ENCODE data around the gene KLK13.

The KLK13 gene

DNA sequence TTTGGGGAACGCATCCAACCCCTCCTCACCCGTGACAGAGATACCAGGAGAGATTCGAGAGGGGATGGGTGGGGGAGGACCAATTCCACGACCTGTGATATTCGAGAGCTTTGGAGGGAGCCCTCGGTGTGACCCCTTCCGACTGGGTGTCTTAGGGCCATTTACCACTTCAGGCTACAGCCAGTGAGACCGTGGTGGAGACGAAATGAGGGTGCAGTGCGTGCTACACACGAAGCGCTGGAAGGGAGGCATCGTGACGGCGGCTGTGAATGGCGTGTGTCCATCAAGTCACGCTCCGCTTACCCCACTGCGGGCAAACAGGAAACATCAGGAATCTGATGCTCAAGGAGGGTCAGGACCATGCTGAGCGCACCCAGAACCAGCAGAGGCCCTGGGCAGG lies 32.9 kb upstream of the KLK13 start:
- TF ChIP-seq GATA2 (IDR thresholded peaks at IDR 0.05; ENCODE audit: low read depth, low read length) (no peak), GATA3 (IDR thresholded peaks at IDR 0.05; ENCODE audit: low read depth, low read length) (no peak)

DNA sequence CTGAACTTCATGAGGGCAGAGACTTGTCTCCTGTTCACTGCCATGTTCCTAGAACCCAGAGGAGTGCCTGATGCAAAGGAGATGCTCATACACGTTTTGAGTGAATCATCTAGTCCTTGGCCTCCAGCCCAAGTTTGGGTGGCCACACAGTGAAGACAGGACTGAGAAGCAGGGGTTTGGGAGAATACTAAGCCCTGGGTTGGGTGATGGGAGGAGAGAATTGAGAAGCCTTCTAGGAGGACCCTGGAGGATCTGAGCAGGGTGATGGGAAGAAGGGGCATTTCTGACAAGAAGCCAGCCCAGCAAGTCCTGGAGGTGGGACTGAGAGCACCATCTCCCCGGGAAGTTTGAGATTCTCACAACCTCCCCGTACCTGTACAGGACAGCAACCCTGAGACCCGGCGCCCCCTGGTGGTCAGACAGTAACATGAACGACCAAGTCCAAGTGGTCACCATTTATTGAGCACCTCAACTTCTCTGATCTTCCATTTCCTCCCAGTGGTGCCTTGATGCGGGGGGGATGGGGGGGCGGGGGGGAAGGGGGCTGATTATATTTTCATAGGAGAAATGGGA lies 32.4 kb upstream of the KLK13 start:
- TF ChIP-seq GATA2 (IDR thresholded peaks at IDR 0.05; ENCODE audit: low read depth, low read length) (no peak), GATA3 (IDR thresholded peaks at IDR 0.05; ENCODE audit: low read depth, low read length) (no peak)

DNA sequence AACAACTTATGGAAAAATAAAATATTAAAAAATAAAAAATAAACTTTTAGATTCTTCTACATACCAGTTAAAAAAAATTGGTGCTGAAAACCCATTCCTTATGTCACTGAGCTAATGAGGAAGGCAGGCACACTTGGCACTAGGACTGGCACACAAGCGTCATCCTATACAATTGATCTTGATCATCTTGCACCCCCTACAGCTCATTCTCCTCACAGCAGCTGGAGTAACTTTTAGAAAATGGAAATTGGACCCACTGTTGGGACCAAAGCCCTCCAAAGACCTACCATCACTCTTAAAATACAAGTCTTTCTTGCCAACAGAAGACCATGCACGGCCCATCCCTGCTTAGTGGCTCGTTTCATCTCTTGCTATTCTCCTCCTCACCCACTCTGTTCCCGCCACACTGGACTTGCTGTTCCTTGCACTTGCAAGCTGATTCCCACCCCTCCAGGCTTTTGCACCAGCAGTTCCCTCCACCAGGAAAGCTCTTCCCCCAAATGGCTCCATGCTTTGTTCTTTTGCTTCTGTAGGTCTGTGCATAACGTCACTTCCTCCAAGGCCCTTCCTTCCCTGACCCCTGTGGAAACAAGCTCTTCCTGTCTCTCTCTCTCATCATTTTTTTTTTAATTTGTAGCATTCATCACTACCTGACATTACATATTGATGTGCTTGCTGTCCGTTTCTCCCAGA lies 31.7 kb upstream of the KLK13 start:
- TF ChIP-seq GATA3 (IDR thresholded peaks at IDR 0.05; ENCODE audit: low read depth, low read length), result no peak
- TF ChIP-seq GATA2 (IDR thresholded peaks at IDR 0.05; ENCODE audit: low read depth, low read length), result no peak

DNA sequence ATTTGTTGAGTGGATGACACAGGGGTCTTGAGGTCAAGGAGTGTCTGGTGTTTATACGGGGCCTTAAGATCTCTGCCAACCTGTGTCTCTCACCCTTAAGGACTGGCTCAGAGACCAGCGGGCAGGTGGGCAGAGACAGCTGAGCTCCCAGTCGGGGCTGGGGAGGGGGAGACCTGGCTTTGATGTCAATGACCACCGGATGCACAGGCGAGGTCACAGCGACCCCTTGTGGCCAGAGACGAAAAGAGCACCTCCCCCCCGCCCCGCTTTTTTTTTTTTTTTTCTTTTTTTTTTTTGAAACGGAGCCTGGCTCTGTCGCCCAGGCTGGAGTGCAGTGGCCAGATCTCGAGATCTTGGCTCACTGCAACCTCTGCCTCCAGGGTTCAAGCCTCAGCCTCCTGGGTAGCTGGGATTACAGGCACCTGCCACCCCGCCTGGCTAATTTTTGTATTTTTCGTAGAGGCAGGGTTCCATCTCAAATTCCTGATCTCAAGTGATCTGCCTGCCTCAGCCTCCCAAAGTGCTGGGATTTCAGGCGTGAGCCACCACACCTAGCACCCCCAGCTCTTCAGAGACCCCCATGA lies 29.9 kb upstream of the KLK13 start:
- TF ChIP-seq GATA3 (IDR thresholded peaks at IDR 0.05; ENCODE audit: low read depth, low read length) (no peak), GATA2 (IDR thresholded peaks at IDR 0.05; ENCODE audit: low read depth, low read length) (no peak)

DNA sequence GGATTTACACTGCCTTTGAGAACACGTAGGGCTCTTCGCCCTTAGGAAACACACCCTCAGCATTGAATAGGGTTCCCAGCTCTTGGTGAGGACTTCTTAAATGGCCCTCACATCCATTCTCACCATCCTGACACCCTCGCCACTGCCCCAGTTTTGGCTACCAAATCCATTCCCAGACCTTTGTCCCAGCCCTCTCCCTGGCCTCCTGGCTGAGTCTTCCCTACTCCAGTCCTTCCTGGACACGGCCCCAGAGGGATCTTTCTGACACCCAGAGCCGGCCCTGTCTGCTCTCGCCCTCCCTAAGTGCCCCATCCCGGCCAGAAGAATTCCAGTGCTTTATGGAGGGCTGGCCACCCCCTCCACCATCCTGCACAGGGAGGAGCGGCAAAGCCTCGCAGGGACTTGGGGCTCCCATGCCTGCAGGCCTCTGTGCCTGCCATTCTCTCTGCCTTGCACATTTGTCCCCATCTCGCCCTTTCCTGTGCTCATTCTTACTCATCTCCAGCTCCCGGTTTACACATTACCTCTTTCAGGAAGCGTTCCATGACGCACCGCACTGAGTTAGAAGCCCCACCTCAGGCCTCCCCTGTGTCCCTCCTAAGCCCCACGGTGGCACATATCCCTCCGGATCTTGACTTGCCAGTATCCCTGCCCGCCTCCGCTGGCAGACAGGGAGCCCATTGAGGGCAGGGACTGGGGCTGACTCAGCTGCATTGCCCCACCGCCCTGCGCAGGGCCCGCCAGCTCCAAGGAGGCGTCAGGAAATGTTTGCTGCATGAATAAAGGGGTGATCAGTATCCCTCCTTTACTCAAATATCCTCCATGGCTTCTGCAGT lies 28.8 kb upstream of the KLK13 start:
- no peak for TF ChIP-seq GATA3 (IDR thresholded peaks at IDR 0.05; ENCODE audit: low read depth, low read length)
- TF ChIP-seq GATA2 (IDR thresholded peaks at IDR 0.05; ENCODE audit: low read depth, low read length), result no peak

DNA sequence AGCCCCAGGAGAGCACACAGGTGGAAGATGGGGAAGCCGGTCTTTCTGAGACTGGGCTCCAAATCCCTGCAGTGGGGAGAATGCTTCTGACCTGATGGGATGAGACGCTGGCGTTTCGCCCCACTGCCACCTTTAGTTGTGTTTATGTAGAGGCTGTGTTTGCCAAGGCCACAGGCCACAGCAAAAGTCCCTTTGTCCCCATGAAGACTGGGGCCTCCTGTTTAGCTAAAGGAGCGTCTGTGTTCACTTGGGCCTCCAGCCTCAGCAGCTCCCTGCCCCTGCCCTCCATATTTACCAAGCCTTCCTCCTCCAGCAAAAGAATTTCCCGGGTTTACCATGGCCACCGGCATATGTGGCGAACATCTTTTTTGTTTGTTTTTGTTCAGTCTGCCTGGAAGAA lies 28.2 kb upstream of the KLK13 start:
- TF ChIP-seq GATA3 (IDR thresholded peaks at IDR 0.05; ENCODE audit: low read depth, low read length) (no peak), GATA2 (IDR thresholded peaks at IDR 0.05; ENCODE audit: low read depth, low read length) (no peak)

DNA sequence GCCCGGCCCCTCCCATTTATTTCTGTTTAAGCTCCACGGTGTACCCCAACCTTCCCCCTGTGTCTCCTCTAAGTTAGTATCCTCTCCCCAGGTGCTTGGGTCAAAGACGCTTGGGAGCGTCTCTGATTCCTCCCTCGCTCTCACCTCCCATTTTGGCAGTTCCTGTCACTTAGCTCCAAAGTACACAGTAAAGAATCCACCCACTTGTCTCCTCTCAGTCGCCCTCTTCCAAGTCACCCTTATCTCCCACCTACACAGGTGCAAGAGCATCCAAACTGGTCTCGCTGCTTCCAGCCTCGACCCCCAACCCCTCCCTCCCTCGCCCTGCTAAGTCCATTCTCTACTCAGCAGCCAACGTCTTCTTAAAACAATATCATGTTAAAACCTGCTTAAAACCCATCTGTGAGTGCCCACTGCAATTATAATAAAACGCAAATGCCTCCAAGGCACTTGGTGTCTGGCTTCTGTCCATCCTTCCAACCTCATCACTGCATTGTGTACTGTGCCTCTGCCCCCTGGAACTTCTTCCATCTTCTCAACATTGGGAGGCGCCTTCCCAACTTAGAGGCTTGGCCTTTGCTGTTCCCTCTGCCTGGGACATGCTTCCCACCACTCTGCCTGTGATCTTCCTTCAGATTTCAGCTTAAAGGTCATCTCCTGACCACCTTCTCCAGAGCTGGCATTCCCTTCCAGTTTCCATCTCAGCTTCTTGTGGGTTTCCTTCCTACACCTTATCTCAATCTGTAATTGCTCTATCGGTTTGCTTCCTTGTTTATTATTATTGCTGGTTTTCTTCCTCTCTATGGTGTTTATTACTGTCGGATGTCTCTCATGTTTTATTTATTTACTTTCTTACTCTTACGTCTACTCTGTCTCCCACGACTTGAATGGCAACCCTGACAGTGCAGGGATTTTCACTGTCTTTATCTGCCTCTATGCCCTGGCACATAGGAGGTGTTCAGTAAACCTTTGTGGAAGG lies 27.3 kb upstream of the KLK13 start:
- TF ChIP-seq GATA3 (IDR thresholded peaks at IDR 0.05; ENCODE audit: low read depth, low read length) (no peak), GATA2 (IDR thresholded peaks at IDR 0.05; ENCODE audit: low read depth, low read length) (no peak)

DNA sequence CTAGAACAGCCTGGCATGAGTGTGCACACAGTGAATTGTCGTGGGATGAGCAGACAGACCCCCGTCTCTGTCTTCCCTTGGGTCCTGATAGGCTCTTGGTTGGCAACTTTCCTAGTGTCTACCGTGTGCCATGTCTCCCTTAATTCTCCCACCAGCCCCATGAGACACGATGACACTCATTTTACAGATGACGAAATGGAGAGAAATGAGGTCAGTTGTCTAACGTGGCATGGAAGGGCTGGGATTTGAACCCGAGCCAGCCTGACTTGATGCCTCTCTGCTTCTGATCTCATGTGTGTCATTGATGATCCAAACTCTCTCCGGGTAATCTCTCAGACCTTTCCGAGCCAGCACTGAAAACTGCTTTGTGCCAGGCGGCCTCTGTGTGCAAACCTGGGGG lies 26.2 kb upstream of the KLK13 start:
- TF ChIP-seq GATA2 (IDR thresholded peaks at IDR 0.05; ENCODE audit: low read depth, low read length) (no peak), GATA3 (IDR thresholded peaks at IDR 0.05; ENCODE audit: low read depth, low read length) (no peak)

DNA sequence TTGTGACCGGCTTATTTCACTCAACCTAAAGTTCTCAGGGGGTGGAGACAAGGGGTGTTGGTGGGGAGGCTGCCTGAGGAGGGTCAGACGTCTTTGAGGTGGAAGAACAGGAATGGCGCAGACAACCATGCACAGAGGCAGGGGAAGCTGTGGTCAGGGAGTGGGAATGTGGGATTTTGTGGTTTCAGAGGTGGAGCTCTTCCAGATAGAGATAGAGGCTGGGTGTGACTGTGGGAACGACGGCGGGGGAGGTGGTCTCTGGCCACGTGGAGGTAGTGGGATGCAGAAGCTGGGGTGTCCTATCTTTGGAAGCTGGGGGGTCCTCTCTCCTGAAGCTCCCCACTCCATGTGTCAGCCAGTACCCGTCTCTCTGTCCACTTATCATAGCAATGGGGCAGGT lies 25.6 kb upstream of the KLK13 start:
- TF ChIP-seq GATA2 (IDR thresholded peaks at IDR 0.05; ENCODE audit: low read depth, low read length) (no peak), GATA3 (IDR thresholded peaks at IDR 0.05; ENCODE audit: low read depth, low read length) (no peak)

DNA sequence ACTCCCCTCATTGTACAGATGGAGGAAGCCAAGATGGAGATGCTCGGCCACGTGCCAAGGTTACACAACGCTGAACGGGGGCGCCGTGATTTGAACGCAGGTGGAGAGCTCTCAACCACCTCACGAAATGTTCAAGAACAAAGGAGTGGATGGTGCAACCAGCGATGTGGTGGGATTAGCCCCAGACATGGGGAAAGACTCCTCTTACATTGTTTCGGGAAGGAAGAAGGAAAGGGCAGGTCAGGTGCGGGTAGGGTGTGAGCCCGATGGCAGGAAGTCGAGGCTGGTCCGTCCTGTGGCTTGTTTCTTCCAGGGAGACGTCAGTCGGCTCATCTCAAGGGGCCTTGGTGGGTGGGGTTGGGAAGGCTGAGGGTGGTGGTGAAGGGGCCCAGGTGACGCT lies 24.9 kb upstream of the KLK13 start:
- TF ChIP-seq GATA3 (IDR thresholded peaks at IDR 0.05; ENCODE audit: low read depth, low read length) (no peak), GATA2 (IDR thresholded peaks at IDR 0.05; ENCODE audit: low read depth, low read length) (no peak)

DNA sequence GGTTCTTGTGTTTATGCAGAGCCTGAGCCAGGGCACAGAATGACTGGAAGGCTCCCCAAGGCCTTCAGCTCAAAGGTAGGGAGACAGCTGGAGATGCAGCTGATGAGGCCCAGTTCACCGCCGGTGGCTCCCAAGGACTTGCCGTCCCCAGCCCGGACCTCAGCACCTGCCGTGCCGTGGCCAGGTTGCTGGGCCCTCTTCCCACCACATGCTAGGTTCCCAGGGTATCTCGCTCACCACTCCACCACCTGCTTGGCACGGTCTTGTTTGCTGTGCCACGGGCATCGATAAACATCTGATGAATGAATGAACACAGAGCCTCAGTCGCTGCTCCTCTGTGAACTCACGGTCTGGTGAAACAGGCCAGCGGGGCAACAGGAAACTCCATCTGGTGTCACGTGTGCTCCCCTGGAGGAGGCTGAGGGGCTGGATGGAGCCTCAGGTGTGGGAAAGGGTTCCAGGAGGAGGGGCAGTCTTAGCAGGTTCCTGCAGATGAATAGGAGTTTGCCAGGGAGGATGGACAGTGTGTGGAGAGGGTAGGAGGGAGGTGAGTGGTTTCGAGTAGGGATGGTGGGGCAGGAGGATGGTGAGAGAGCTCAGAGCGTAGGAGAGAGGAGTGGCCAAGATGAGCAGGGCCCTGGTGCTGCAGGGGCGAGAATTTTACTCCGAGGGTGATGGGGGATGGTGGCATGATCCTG lies 21.4 kb upstream of the KLK13 start:
- TF ChIP-seq GATA2 (IDR thresholded peaks at IDR 0.05; ENCODE audit: low read depth, low read length) (no peak), GATA3 (IDR thresholded peaks at IDR 0.05; ENCODE audit: low read depth, low read length) (no peak)

DNA sequence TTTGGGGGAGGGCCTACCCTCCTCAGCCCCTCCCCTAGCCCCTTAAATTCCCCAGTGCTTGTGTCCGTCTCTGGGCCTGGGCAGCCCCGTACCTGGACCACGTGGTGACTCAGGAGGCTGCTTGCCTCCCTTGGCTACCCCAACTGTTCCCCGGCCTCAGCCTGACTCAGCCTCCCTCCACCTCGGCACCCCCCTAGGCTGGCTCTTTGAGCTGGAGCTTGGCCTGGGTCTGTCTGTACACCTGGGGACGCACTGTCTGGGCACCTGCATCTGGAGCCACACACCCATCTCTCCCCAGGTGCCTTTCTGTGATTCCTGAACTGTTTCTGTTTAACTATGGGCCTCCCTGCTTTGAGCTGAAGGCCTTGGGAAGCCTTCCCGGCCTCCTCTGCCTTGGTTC lies 19.6 kb upstream of the KLK13 start:
- TF ChIP-seq GATA3 (IDR thresholded peaks at IDR 0.05; ENCODE audit: low read depth, low read length) (no peak), GATA2 (IDR thresholded peaks at IDR 0.05; ENCODE audit: low read depth, low read length) (no peak)

DNA sequence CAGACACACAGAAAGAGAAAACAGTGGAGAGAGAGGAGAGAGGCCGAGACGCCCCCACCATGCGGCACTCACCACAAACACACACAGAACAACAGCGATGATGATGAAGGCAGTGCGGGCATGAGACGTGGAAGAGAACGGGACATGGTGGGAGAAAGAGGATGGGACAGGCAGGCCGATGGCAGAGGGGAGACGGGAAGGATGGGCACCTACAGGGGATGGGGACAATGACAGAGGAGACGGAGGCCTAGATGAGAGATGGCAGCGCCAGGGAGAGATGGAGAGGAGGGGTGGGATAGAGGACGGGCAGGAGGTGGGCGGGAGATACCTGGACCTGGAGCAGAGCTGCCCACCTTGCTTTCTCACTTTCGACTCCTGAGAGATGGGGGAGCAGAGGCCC lies 18.9 kb upstream of the KLK13 start:
- no peak for TF ChIP-seq GATA2 (IDR thresholded peaks at IDR 0.05; ENCODE audit: low read depth, low read length)
- TF ChIP-seq GATA3 (IDR thresholded peaks at IDR 0.05; ENCODE audit: low read depth, low read length), result no peak
